ENCODE data around the gene ADAMTS19.

Gene ADAMTS19

GRCh38 chr5:129465776-129466344, 5.8 kb downstream of the ADAMTS19 start:
- no peak for DNase-seq (ENCODE audit: low spot score)

GRCh38 chr5:129474544-129474943, 14.4 kb downstream of the ADAMTS19 start:
- DNase-seq (ENCODE audit: low spot score), result no peak

GRCh38 chr5:129476751-129477150, 16.7 kb downstream of the ADAMTS19 start:
- DNase-seq (ENCODE audit: low spot score), result no peak

- DNase-seq (ENCODE audit: low spot score), result no peak
Observed at GRCh38 chr5:129477532-129477931, 17.4 kb downstream of the ADAMTS19 start.

GRCh38 chr5:129481161-129481560, 21.1 kb downstream of the ADAMTS19 start:
- DNase-seq (ENCODE audit: low spot score), result no peak

- DNase-seq (ENCODE audit: low spot score), result no peak
Observed at GRCh38 chr5:129496421-129496820, 36.3 kb downstream of the ADAMTS19 start.

GRCh38 chr5:129496864-129497595, 36.9 kb downstream of the ADAMTS19 start:
- no peak for DNase-seq (ENCODE audit: low spot score)

GRCh38 chr5:129499208-129499852, 39.2 kb downstream of the ADAMTS19 start:
- no peak for DNase-seq (ENCODE audit: low spot score)

- no peak for DNase-seq (ENCODE audit: low spot score)
Observed at GRCh38 chr5:129500101-129500500, 40.0 kb downstream of the ADAMTS19 start.

- peak; percentile 10 for DNase-seq (ENCODE audit: low spot score)
Observed at GRCh38 chr5:129506086-129506485, 46.0 kb downstream of the ADAMTS19 start.

GRCh38 chr5:129506950-129507349, 46.9 kb downstream of the ADAMTS19 start:
- no peak for DNase-seq (ENCODE audit: low spot score)

GRCh38 chr5:129507527-129507926, 47.4 kb downstream of the ADAMTS19 start:
- DNase-seq (ENCODE audit: low spot score), result no peak

GRCh38 chr5:129508606-129509005, 48.5 kb downstream of the ADAMTS19 start:
- DNase-seq (ENCODE audit: low spot score), result no peak

- no peak for DNase-seq (ENCODE audit: low spot score)
Observed at GRCh38 chr5:129509363-129509975, 49.4 kb downstream of the ADAMTS19 start.

- DNase-seq (ENCODE audit: low spot score), result peak; percentile 1
Observed at GRCh38 chr5:129511291-129511690, 51.2 kb downstream of the ADAMTS19 start.

GRCh38 chr5:129541051-129541450, 81.0 kb downstream of the ADAMTS19 start:
- DNase-seq (ENCODE audit: low spot score), result no peak

- peak; percentile 79 for DNase-seq (ENCODE audit: low spot score)
Observed at GRCh38 chr5:129541648-129542251, 81.7 kb downstream of the ADAMTS19 start.

GRCh38 chr5:129547137-129547536, 87.0 kb downstream of the ADAMTS19 start:
- DNase-seq (ENCODE audit: low spot score), result no peak

- DNase-seq (ENCODE audit: low spot score), result no peak
Observed at GRCh38 chr5:129554134-129554904, 94.2 kb downstream of the ADAMTS19 start.

GRCh38 chr5:129563585-129563984, 103.5 kb downstream of the ADAMTS19 start:
- DNase-seq (ENCODE audit: low spot score), result no peak

- DNase-seq (ENCODE audit: low spot score), result no peak
Observed at GRCh38 chr5:129569295-129569694, 109.2 kb downstream of the ADAMTS19 start.

GRCh38 chr5:129572060-129572459, 112.0 kb downstream of the ADAMTS19 start:
- no peak for DNase-seq (ENCODE audit: low spot score)
